GM12865 (cell line): ENCODE measurements around the gene LUZP2.

Experiments used
- DNase-seq: peaks from one replicate; pipeline ENCODE4 v3.0.0; 2010; ENCODE audit warnings: low read depth
- H3K4me3 ChIP-seq: 2 replicates; pipeline ENCODE4 v1.5.1; 2011; ENCODE audit warnings: mild to moderate bottlenecking, low read depth, low read length, control low read depth
- CTCF ChIP-seq: IDR thresholded peaks from 2 replicates; pipeline ENCODE4 v1.5.1; 2011; ENCODE audit warnings: low read length, control low read depth, low read depth, inconsistent platforms; ENCODE audit not compliant: insufficient read depth; ENCODE audit errors: missing control alignments

Gene LUZP2

GRCh38 chr11:24685821-24686220, 189.0 kb downstream of the LUZP2 start:
- no peak overlapping the region for H3K4me3 ChIP-seq
- TF ChIP-seq CTCF = no peak
- no peak for DNase-seq

GRCh38 chr11:24687531-24688147, 190.8 kb downstream of the LUZP2 start:
- DNase-seq = no peak
- TF ChIP-seq CTCF = no peak
- H3K4me3 ChIP-seq = no peak overlapping the region

GRCh38 chr11:24688981-24689380, 192.1 kb downstream of the LUZP2 start:
- no peak for DNase-seq
- no peak for TF ChIP-seq CTCF
- no peak overlapping the region for H3K4me3 ChIP-seq

GRCh38 chr11:24697522-24698111, 200.8 kb downstream of the LUZP2 start:
- DNase-seq = no peak
- no peak for TF ChIP-seq CTCF
- no peak overlapping the region for H3K4me3 ChIP-seq

- no peak for TF ChIP-seq CTCF
These were observed 207.9 kb downstream of the LUZP2 start for GRCh38 chr11:24704716-24705115.

GRCh38 chr11:24705474-24705873, 208.6 kb downstream of the LUZP2 start:
- no peak for TF ChIP-seq CTCF
- no peak overlapping the region for H3K4me3 ChIP-seq
- no peak for DNase-seq

More at GRCh38 chr11:24704716-24705115, 207.9 kb downstream of the LUZP2 start:
- DNase-seq = no peak
- H3K4me3 ChIP-seq = no peak overlapping the region

- DNase-seq = no peak
- TF ChIP-seq CTCF = no peak
- no peak overlapping the region for H3K4me3 ChIP-seq
These were observed 211.8 kb downstream of the LUZP2 start for GRCh38 chr11:24708616-24709015.
